ENCODE results near the gene ZNF277.

DNA sequence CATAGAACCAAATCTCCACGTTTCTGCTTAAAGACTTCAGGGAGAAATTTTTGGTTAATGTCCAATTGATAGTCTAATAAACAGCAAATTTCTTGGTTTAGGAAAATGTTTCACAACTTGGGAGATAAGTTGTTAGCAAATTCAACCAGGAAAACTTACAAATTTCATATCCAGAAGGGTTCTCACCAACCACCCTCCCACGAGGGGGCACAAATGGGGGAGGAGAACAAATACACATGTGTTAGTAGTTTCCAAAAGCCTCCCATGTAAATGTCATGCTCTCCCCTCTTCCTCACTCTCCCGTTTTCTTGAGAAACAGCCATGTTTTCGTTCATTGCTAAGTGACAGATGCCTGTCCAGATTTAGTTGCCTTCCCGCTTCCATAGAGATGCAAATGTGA, 10.8 kb upstream of the ZNF277 start:
- TF ChIP-seq, protein P1, sequence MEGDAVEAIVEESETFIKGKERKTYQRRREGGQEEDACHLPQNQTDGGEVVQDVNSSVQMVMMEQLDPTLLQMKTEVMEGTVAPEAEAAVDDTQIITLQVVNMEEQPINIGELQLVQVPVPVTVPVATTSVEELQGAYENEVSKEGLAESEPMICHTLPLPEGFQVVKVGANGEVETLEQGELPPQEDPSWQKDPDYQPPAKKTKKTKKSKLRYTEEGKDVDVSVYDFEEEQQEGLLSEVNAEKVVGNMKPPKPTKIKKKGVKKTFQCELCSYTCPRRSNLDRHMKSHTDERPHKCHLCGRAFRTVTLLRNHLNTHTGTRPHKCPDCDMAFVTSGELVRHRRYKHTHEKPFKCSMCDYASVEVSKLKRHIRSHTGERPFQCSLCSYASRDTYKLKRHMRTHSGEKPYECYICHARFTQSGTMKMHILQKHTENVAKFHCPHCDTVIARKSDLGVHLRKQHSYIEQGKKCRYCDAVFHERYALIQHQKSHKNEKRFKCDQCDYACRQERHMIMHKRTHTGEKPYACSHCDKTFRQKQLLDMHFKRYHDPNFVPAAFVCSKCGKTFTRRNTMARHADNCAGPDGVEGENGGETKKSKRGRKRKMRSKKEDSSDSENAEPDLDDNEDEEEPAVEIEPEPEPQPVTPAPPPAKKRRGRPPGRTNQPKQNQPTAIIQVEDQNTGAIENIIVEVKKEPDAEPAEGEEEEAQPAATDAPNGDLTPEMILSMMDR (IDR thresholded peaks at IDR 0.05), result no peak
- TF ChIP-seq POLR2A (IDR thresholded peaks at IDR 0.05), result no peak
